Liver (tissue), 9 donors: ENCODE data around the gene ZNF687. TPM values are rescaled to one million over a fixed set of nuclear protein-coding genes. Genes with fewer than 3 reads are reported as not detected.

Experiments used
- DNase-seq: peaks from one replicate; pipeline ENCODE4 v3.0.0-alpha.2; 2017; ENCODE audit warnings: low spot score
- H3K27ac ChIP-seq, 2 donors: one replicate each; pipeline ENCODE4 v1.7.0; 2013; ENCODE audit warnings: inconsistent platforms in 2 of 2, low read length in 2 of 2, control low read depth in 1 of 2, low read depth in 1 of 2, mild to moderate bottlenecking in 1 of 2
- H3K27me3 ChIP-seq, 4 donors: one replicate each; pipeline versions ENCODE4 v1.6.1 to v1.7.0; 2013; ENCODE audit warnings: low read length in 3 of 4, inconsistent platforms in 1 of 4, mild to moderate bottlenecking in 1 of 4, moderate library complexity in 1 of 4; ENCODE audit not compliant: control insufficient read depth in 4 of 4, insufficient read depth in 4 of 4
- H3K36me3 ChIP-seq, 4 donors: one replicate each; pipeline versions ENCODE4 v1.6.1 to v1.7.0; 2013; ENCODE audit warnings: low read length in 3 of 4, mild to moderate bottlenecking in 3 of 4, low read depth in 1 of 4, moderate library complexity in 1 of 4; ENCODE audit not compliant: control insufficient read depth in 4 of 4, insufficient read depth in 3 of 4
- H3K4me1 ChIP-seq, 4 donors: one replicate each; pipeline versions ENCODE4 v1.6.1 to v1.7.0; 2013; ENCODE audit warnings: low read length in 3 of 4, mild to moderate bottlenecking in 3 of 4, moderate library complexity in 1 of 4; ENCODE audit not compliant: control insufficient read depth in 4 of 4, insufficient read depth in 4 of 4
- H3K4me3 ChIP-seq, 3 donors: one replicate each; pipeline versions ENCODE4 v1.6.1 to v1.7.0; 2013; ENCODE audit warnings: low read length in 3 of 3, control low read depth in 1 of 3, low read depth in 1 of 3, mild to moderate bottlenecking in 1 of 3
- H3K9ac ChIP-seq, 2 donors: one replicate each; pipeline ENCODE4 v1.7.0; 2013; ENCODE audit warnings: low read length in 2 of 2, mild to moderate bottlenecking in 2 of 2, moderate library complexity in 2 of 2, control low read depth in 1 of 2, low read depth in 1 of 2
- H3K9me3 ChIP-seq, 4 donors: one replicate each; pipeline versions ENCODE4 v1.6.1 to v1.7.0; 2013; ENCODE audit warnings: low read length in 3 of 4; ENCODE audit not compliant: control insufficient read depth in 4 of 4
- EGR1 ChIP-seq, 2 donors: IDR thresholded peaks; 2 replicates each; pipeline ENCODE4 v1.6.1; 2016 to 2018; ENCODE audit warnings: antibody characterized with exemption in 2 of 2, low read depth in 2 of 2
- FOXA1 ChIP-seq: IDR thresholded peaks from 2 replicates; pipeline ENCODE4 v1.6.1; 2016; ENCODE audit warnings: antibody characterized with exemption
- FOXA2 ChIP-seq: IDR thresholded peaks from 2 replicates; pipeline ENCODE4 v1.6.1; 2016; ENCODE audit warnings: antibody characterized with exemption
- GABPA ChIP-seq, 2 donors: IDR thresholded peaks in 1 of 2; conservative IDR thresholded peaks in 1 of 2; 2 replicates each; pipeline ENCODE4 v1.6.1; 2016; ENCODE audit warnings: antibody characterized with exemption in 2 of 2, mild to moderate bottlenecking in 1 of 2, moderate library complexity in 1 of 2
- HNF4A ChIP-seq, 2 donors: conservative IDR thresholded peaks; 2 replicates each; pipeline ENCODE4 v1.6.1; 2016; ENCODE audit warnings: antibody characterized with exemption in 2 of 2, mild to moderate bottlenecking in 2 of 2
- HNF4G ChIP-seq: IDR thresholded peaks from 2 replicates; pipeline ENCODE4 v1.6.1; 2016; ENCODE audit warnings: antibody characterized with exemption
- JUND ChIP-seq, 2 donors: IDR thresholded peaks; 2 replicates each; pipeline ENCODE4 v1.6.1; 2016; ENCODE audit warnings: antibody characterized with exemption in 2 of 2
- NR2F2 ChIP-seq: IDR thresholded peaks from 2 replicates; pipeline ENCODE4 v1.6.1; 2016; ENCODE audit warnings: antibody characterized with exemption
- RAD21 ChIP-seq, 2 donors: IDR thresholded peaks; 2 replicates each; pipeline ENCODE4 v1.6.1; 2016; ENCODE audit warnings: antibody characterized with exemption in 2 of 2, mild to moderate bottlenecking in 2 of 2
- RXRA ChIP-seq, 2 donors: IDR thresholded peaks; 2 replicates each; pipeline ENCODE4 v1.6.1; 2017 to 2018; ENCODE audit warnings: antibody characterized with exemption in 2 of 2, mild to moderate bottlenecking in 1 of 2
- SP1 ChIP-seq: IDR thresholded peaks from 2 replicates; pipeline ENCODE4 v1.6.1; 2018; ENCODE audit warnings: antibody characterized with exemption, mild to moderate bottlenecking
- TAF1 ChIP-seq: conservative IDR thresholded peaks from 2 replicates; pipeline ENCODE4 v1.6.1; 2016; ENCODE audit warnings: antibody characterized with exemption, mild to moderate bottlenecking
- YY1 ChIP-seq: IDR thresholded peaks from 2 replicates; pipeline ENCODE4 v1.6.1; 2016; ENCODE audit warnings: antibody characterized with exemption, mild to moderate bottlenecking
- WGBS: extraction: QIAGEN DNeasy Blood & Tissue Kit; methylation state at CpG from one replicate; pipeline ENCODE4 v1.1.7; 2013; 5-methylcytosine and 5-hydroxymethylcytosine counted together
- polyA plus RNA-seq, 2 donors: library from polyadenylated mRNA; stranded (reverse) in 1 of 2; unstranded in 1 of 2; fragments of 200-250 nt in 1 of 2; fragments of >200 nt in 1 of 2; fragmentation: Nextera tagmentation in 1 of 2; extraction: Ambion mirVana in 1 of 2; gene quantifications; one replicate each; pipeline versions ENCODE4 v1.2.1 to v1.2.3, GENCODE V29; 2013 to 2015
- total RNA-seq, 2 donors: library from RNA; depleted of rRNA; stranded (reverse); fragments of >200 nt; gene quantifications; one replicate each; pipeline ENCODE4 v1.2.3, GENCODE V29; 2014
- TF ChIP-seq, protein P1 (sequence below): IDR thresholded peaks from 2 replicates; pipeline ENCODE4 v1.6.1; 2016; ENCODE audit warnings: antibody characterized with exemption
- TF ChIP-seq, protein P2 (sequence below): fragments of 150-350 bp; IDR thresholded peaks from 2 replicates; pipeline ENCODE4 v1.5.1; 2017; ENCODE audit warnings: improper control_type of control experiment, low read depth, low read length; ENCODE audit not compliant: missing input control
- TF ChIP-seq, protein P3 (sequence below): IDR thresholded peaks from 2 replicates; pipeline ENCODE4 v1.6.1; 2016; ENCODE audit warnings: antibody characterized with exemption
- TF ChIP-seq, protein P4 (sequence below): IDR thresholded peaks from 2 replicates; pipeline ENCODE4 v1.6.1; 2016; ENCODE audit warnings: antibody characterized with exemption
- TF ChIP-seq, protein P5 (sequence below): IDR thresholded peaks from 2 replicates; pipeline ENCODE4 v1.6.1; 2016; ENCODE audit warnings: antibody characterized with exemption, mild to moderate bottlenecking
- donor health status: healthy.
- donor health status: healthy.
- donor health status: healthy.
- donor health status: healthy.
- donor health status: healthy.

Gene ZNF687
- total and polyA plus RNA-seq, 4 donors: 2.7 to 9.7 (median 7.9) TPM

DNA sequence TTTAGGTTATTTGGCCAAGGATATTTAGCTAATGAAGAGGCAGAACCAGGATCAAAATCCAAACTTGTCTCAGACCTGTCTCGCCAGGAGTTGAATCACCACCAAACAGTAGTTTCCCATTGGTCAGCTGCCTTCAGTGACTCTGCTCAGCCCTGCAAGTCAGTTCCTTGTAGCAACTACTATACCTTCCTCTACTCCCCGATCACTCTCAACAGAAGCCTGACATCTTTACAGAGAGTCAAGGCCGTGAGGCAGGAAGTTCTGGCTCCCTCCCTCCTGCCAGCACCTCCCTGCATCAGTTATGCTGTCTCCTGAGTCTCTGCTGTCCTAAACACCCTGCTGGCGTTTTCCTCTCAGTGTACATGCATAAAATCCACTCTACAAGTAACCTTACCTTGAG lies 14.3 kb upstream of the ZNF687 start:
- no peaks in the 10 kb centered on the region for H3K27me3 ChIP-seq
- no peak overlapping the region for H3K9ac ChIP-seq
- no peak overlapping the region for H3K4me3 ChIP-seq
- H3K4me1 ChIP-seq: peaks cover 9 to 26% (median 24%) of the 10 kb centered on the region in 4 donors
- TF ChIP-seq, protein P1, sequence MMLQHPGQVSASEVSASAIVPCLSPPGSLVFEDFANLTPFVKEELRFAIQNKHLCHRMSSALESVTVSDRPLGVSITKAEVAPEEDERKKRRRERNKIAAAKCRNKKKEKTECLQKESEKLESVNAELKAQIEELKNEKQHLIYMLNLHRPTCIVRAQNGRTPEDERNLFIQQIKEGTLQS: no peak
- TF ChIP-seq RXRA (IDR thresholded peaks at IDR 0.05): no peak
- no peak for TF ChIP-seq TAF1
- TF ChIP-seq JUND (IDR thresholded peaks at IDR 0.05): no peak
- no peak for TF ChIP-seq HNF4G
- TF ChIP-seq YY1: no peak
- TF ChIP-seq EGR1 (IDR thresholded peaks at IDR 0.05; ENCODE audit: low read depth in 2 of 2): no peak
- TF ChIP-seq GABPA (IDR thresholded peaks at IDR 0.05 in 1 of 2, conservative IDR thresholded peaks at IDR 0.05 in 1 of 2): no peak
- no peak for TF ChIP-seq SP1
- no peak for TF ChIP-seq RAD21 (IDR thresholded peaks at IDR 0.05)
- TF ChIP-seq, protein P2, sequence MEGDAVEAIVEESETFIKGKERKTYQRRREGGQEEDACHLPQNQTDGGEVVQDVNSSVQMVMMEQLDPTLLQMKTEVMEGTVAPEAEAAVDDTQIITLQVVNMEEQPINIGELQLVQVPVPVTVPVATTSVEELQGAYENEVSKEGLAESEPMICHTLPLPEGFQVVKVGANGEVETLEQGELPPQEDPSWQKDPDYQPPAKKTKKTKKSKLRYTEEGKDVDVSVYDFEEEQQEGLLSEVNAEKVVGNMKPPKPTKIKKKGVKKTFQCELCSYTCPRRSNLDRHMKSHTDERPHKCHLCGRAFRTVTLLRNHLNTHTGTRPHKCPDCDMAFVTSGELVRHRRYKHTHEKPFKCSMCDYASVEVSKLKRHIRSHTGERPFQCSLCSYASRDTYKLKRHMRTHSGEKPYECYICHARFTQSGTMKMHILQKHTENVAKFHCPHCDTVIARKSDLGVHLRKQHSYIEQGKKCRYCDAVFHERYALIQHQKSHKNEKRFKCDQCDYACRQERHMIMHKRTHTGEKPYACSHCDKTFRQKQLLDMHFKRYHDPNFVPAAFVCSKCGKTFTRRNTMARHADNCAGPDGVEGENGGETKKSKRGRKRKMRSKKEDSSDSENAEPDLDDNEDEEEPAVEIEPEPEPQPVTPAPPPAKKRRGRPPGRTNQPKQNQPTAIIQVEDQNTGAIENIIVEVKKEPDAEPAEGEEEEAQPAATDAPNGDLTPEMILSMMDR: no peak
- no peak for TF ChIP-seq FOXA2
- TF ChIP-seq, protein P3, sequence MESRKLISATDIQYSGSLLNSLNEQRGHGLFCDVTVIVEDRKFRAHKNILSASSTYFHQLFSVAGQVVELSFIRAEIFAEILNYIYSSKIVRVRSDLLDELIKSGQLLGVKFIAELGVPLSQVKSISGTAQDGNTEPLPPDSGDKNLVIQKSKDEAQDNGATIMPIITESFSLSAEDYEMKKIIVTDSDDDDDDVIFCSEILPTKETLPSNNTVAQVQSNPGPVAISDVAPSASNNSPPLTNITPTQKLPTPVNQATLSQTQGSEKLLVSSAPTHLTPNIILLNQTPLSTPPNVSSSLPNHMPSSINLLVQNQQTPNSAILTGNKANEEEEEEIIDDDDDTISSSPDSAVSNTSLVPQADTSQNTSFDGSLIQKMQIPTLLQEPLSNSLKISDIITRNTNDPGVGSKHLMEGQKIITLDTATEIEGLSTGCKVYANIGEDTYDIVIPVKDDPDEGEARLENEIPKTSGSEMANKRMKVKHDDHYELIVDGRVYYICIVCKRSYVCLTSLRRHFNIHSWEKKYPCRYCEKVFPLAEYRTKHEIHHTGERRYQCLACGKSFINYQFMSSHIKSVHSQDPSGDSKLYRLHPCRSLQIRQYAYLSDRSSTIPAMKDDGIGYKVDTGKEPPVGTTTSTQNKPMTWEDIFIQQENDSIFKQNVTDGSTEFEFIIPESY: no peak
- no peak for TF ChIP-seq NR2F2
- no peak for TF ChIP-seq HNF4A (conservative IDR thresholded peaks at IDR 0.05)
- TF ChIP-seq, protein P4, sequence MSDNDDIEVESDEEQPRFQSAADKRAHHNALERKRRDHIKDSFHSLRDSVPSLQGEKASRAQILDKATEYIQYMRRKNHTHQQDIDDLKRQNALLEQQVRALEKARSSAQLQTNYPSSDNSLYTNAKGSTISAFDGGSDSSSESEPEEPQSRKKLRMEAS: no peak
- TF ChIP-seq, protein P5, sequence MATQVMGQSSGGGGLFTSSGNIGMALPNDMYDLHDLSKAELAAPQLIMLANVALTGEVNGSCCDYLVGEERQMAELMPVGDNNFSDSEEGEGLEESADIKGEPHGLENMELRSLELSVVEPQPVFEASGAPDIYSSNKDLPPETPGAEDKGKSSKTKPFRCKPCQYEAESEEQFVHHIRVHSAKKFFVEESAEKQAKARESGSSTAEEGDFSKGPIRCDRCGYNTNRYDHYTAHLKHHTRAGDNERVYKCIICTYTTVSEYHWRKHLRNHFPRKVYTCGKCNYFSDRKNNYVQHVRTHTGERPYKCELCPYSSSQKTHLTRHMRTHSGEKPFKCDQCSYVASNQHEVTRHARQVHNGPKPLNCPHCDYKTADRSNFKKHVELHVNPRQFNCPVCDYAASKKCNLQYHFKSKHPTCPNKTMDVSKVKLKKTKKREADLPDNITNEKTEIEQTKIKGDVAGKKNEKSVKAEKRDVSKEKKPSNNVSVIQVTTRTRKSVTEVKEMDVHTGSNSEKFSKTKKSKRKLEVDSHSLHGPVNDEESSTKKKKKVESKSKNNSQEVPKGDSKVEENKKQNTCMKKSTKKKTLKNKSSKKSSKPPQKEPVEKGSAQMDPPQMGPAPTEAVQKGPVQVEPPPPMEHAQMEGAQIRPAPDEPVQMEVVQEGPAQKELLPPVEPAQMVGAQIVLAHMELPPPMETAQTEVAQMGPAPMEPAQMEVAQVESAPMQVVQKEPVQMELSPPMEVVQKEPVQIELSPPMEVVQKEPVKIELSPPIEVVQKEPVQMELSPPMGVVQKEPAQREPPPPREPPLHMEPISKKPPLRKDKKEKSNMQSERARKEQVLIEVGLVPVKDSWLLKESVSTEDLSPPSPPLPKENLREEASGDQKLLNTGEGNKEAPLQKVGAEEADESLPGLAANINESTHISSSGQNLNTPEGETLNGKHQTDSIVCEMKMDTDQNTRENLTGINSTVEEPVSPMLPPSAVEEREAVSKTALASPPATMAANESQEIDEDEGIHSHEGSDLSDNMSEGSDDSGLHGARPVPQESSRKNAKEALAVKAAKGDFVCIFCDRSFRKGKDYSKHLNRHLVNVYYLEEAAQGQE: no peak
- TF ChIP-seq FOXA1: no peak
- H3K36me3 ChIP-seq: peaks cover 6 to 28% (median 12%) of the 10 kb centered on the region in 4 donors
- DNase-seq: no peak
- no peaks in the 10 kb centered on the region for H3K9me3 ChIP-seq
- 80% methylated on average over 4 of the region's 4 CpGs for WGBS
- H3K27ac ChIP-seq: no peak overlapping the region
